ENCODE measurements around the gene DZIP1. TPM values are rescaled to one million over a fixed set of nuclear protein-coding genes. Genes with fewer than 3 reads are reported as not detected.

DZIP1 gene
- total RNA-seq, 1 experiment from 2014 or later: 33.6 TPM

GRCh38 chr13:95641291-95642027 is 3.0 kb downstream of the DZIP1 start:
- Histone ChIP-seq H3K23ac (ENCODE audit: insufficient read length, low read depth, low read length) (no peak overlapping the region), H4K5ac (ENCODE audit: insufficient read length, low read depth, low read length) (no peak overlapping the region), H2BK20ac (ENCODE audit: low read depth, low read length, poor library complexity, severe bottlenecking) (no peak overlapping the region), H2AFZ (ENCODE audit: low read length) (no peak overlapping the region), H3T11ph (ENCODE audit: low read length) (no peak overlapping the region), H3K4me2 (ENCODE audit: insufficient read depth, insufficient read length, low read length) (peak overlapping the region; percentile 14), H3K14ac (ENCODE audit: insufficient read depth, low read length) (no peak overlapping the region), H2BK5ac (ENCODE audit: insufficient read length, low read length) (no peak overlapping the region), H3K27ac (ENCODE audit: insufficient read length, low read depth, low read length) (no peak overlapping the region), H3K27me3 (ENCODE audit: insufficient read depth, low read length) (no peaks in the 10 kb centered on the region), H2BK12ac (ENCODE audit: insufficient read length, low read depth, low read length) (no peak overlapping the region), H3K56ac (ENCODE audit: insufficient read length, low read depth, low read length) (no peak overlapping the region), H3K9ac (ENCODE audit: extremely low read depth, insufficient read length, low read length) (no peak overlapping the region), H3K23me2 (ENCODE audit: insufficient read length, low read depth, low read length, poor library complexity, severe bottlenecking) (peaks cover 9% of the 10 kb centered on the region), H4K8ac (replicated peaks; ENCODE audit: insufficient read length, low read depth, low read length) (no peak overlapping the region), H2BK15ac (ENCODE audit: low read depth, low read length) (no peak overlapping the region), H3K4ac (ENCODE audit: low read depth, low read length) (no peak overlapping the region), H4K20me1 (ENCODE audit: control insufficient read depth, insufficient read depth, insufficient read length) (no peaks in the 10 kb centered on the region), H2BK120ac (ENCODE audit: low read depth, low read length, poor library complexity, severe bottlenecking) (no peak overlapping the region), H3K9me3 (ENCODE audit: control insufficient read depth, low read depth, low read length) (no peaks in the 10 kb centered on the region), H3K4me1 (ENCODE audit: insufficient read depth, low read length) (peaks cover 2% of the 10 kb centered on the region; the same call in 1 of the 2 replicates), H3K18ac (ENCODE audit: insufficient read length, low read depth, low read length) (no peak overlapping the region), H3K79me2 (ENCODE audit: insufficient read depth, low read length) (peaks cover 2% of the 10 kb centered on the region; the same call in 1 of the 2 replicates), H3K79me1 (ENCODE audit: insufficient read depth, low read depth, low read length, poor library complexity, severe bottlenecking) (no peaks in the 10 kb centered on the region), H4K91ac (ENCODE audit: insufficient read length, low read depth, low read length) (no peak overlapping the region), H2AK5ac (ENCODE audit: insufficient read length, low read length) (no peak overlapping the region)
- no peak for TF ChIP-seq CTCF (conservative IDR thresholded peaks at IDR 0.05)
- Mint-ChIP-seq H3K4me3 (peak overlapping the region in 1 of 2 experiments; percentile 34; a peak in 1 of 5 replicates), H3K4me1 (peaks cover 15 to 18% of the 10 kb centered on the region in 2 experiments), H3K36me3 (ENCODE audit: insufficient read depth in 1 of 3, low read depth in 3 of 3) (peaks cover 18 to 38% (median 34%) of the 10 kb centered on the region in 3 experiments), H3K27ac (peak overlapping the region in 1 of 3 experiments; percentile 85; a peak in 2 of 7 replicates), H3K27me3 (ENCODE audit: low read depth) (peaks cover 7% of the 10 kb centered on the region), H3K9me3 (no peaks in the 10 kb centered on the region)
- DNase-seq: peak; percentile 66
- WGBS (ENCODE audit: extremely low coverage, insufficient read length, low lambda C conversion rate): no CpG with 5 or more reads among the region's 58 CpGs
